ENCODE measurements around the gene TBC1D3B. TPM values are rescaled to one million over a fixed set of nuclear protein-coding genes. Genes with fewer than 3 reads are reported as not detected.

TBC1D3B gene
- total RNA-seq, 1 donor from 2014 or later = 11.1 TPM

GRCh38 chr17:36118477-36119353 is 57.7 kb downstream of the TBC1D3B start:
- no peak for ATAC-seq
- intact Hi-C loops (cut with DNase I) = no loop called here

DNA sequence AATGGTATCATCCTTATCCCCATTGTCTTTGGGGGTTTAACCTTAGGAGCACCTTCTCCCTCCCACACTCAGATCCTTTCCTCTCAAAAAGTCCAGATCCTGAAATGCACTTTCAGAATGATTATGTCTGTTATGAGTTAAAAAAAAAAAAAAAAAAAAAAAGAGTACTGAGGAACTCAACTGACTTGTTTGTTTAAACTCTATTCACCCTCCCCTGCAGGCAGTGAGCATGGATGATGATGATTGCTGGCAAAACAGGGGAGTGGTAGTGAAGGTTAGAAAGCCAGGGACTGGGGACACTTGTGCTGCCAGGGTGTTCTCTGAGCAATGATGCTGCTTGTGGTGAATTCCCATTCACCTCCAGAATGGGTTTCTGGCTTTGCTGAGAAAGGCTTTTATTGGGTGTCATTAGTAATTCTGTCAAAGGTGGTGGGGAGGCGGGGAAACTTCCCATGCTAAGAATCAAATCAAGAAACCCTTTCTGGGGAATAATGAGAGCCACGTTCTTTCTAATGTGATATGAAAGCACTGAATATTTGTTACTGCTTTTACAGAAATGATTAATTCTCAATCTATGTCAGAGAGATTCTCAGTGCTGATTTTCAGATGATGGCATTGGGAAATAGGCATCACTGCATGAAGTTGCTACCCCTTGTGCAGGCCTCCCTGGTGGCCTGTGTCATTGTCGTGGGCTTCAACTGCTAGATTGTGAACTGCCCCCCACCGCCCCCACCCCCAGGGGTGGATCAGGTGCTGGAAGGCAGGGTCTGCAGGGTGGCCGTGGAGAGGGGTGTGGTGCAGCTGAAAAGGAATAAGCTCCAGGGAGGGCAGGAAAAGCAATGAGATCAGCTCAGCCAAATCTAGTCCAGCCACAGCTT is 58.7 kb downstream of the TBC1D3B start:
- H3K9me3 ChIP-seq = no peaks in the 10 kb centered on the region
- no peak overlapping the region for H3K27ac ChIP-seq
- no peak overlapping the region for H3K4me3 ChIP-seq
- DNase-seq (no peak), ATAC-seq (no peak)
- H3K36me3 ChIP-seq = no peaks in the 10 kb centered on the region
- no peaks in the 10 kb centered on the region for H3K27me3 ChIP-seq (ENCODE audit: low read depth)
- H3K4me1 ChIP-seq = no peaks in the 10 kb centered on the region
- intact Hi-C loops (cut with DNase I) = no loop called here
- no peak for TF ChIP-seq CTCF (IDR thresholded peaks at IDR 0.05)

More at GRCh38 chr17:36118477-36119353, 57.7 kb downstream of the TBC1D3B start:
- DNase-seq = no peak
- H3K4me1 ChIP-seq = no peaks in the 10 kb centered on the region
- no peak overlapping the region for H3K27ac ChIP-seq
- no peak overlapping the region for H3K4me3 ChIP-seq
- H3K36me3 ChIP-seq = no peaks in the 10 kb centered on the region
- no peak for TF ChIP-seq CTCF (IDR thresholded peaks at IDR 0.05)
- H3K27me3 ChIP-seq (ENCODE audit: low read depth) = no peaks in the 10 kb centered on the region
- no peaks in the 10 kb centered on the region for H3K9me3 ChIP-seq

Other genes with a start within 250 kb of the TBC1D3B start
- gene RDM1, start 245.9 kb downstream of the TBC1D3B start, total RNA-seq = not detected
- gene LYZL6, start 232.9 kb downstream of the TBC1D3B start, total RNA-seq = not detected
- gene CCL16, start 195.1 kb downstream of the TBC1D3B start, total RNA-seq = 0.50 TPM
- gene CCL14, start 189.9 kb downstream of the TBC1D3B start, total RNA-seq = 20.7 TPM
- gene CCL15, start 175.1 kb downstream of the TBC1D3B start, total RNA-seq = 0.50 TPM
- 5.1 TPM for gene CCL23, start 158.7 kb downstream of the TBC1D3B start, total RNA-seq
- gene CCL18, start 112.4 kb downstream of the TBC1D3B start, total RNA-seq = 146 TPM
- 8.5 TPM for gene CCL3, start 86.5 kb downstream of the TBC1D3B start, total RNA-seq
- 11.9 TPM for gene CCL4, start 72.8 kb downstream of the TBC1D3B start, total RNA-seq
- 1.6 TPM for gene CCL3L1, start 20.1 kb upstream of the TBC1D3B start, total RNA-seq
- gene CCL4L2, start 34.4 kb upstream of the TBC1D3B start, total RNA-seq = 2.6 TPM
- gene TBC1D3I, start 87.9 kb upstream of the TBC1D3B start, total RNA-seq = 1.1 TPM
- not detected for gene TBC1D3G, start 147.2 kb upstream of the TBC1D3B start, total RNA-seq
- not detected for gene TBC1D3H, start 211.8 kb upstream of the TBC1D3B start, total RNA-seq